CD1c-positive myeloid dendritic cell (primary cell): ENCODE results near the gene GSAP.

Experiments used
- DNase-seq: peaks from one replicate; pipeline ENCODE4 v3.0.0-alpha.2; 2016; ENCODE audit errors: extremely low spot score

Gene GSAP

DNA sequence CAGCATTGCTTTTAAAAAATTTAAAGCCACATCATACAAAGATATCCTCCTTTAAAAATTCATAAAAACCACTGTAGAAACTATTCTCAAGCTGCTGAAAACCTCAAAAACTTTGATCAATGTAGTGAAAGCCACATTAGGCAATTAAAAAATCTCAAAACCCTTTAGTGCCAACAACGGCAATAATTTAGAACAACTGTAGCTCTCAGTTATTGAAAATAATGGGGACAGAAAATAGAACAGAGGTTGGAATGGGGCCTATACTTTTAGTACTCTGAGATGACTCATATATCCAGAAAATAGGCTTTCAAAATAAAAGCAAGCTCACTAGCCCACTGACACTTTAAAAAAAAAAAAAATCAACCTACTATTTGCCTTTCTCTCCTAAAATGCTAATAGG lies 87.5 kb downstream of the GSAP start:
- DNase-seq = no peak

GRCh38 chr7:77327932-77328628 lies 88.1 kb downstream of the GSAP start:
- DNase-seq = no peak

DNA sequence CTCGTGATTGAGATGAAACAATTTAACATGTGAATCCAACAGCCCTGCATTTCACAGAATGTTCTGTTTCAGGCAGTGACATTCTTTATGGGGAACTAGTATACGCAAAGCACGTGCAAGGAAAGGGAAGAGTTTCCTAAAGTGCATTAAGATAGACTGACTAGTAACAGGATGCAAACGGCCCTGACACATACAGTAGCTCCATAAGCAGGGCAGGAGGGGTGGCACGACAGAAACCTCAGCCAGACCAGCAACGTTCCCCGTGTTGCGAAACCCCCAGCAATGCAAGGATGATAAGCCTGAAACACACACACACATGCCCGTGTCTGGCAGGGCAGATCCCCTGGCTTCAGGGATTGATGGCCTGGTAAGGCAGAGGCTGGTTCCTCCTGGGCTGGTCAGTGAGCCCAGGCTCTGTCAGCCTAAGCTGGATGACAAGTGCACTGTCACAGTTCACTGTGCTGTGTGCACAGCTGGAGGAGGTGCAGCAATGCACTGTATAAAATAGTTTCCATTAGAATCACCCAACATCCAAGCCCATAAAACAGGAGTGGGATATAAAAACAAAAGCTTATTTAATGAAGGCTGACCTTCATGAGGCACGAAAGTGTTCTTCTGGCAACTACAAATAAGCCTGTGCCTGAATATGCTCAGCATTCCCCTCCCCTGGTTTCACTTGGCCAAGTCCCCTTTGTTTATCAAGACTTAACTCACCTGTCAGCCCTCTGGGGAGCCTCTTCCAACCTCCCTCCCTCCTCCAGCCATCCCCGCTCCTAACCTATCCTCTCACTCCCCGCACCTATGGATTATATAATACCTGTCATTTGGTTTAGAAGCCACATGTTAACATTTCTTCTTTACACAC lies 88.8 kb downstream of the GSAP start:
- peak; percentile 76 for DNase-seq

DNA sequence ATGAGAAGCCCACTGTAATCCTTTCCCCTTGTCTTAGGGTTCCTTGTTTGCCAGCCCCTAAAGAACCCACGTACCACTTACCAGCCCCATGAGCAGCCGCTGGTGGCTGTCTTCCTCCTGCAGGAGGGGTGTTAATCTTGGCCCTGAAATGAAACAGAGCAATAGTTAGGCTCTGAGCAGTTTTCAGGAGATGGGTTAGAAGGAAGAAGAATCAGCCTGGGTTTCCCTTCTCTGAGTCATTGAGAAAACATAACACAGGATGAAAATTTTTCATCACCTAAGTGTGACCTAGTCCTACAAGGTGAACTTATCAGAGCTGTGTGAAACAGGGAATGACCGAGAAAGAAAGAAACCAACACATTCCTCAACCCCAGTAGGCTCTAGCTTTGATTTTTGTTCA lies 90.0 kb downstream of the GSAP start:
- no peak for DNase-seq

GRCh38 chr7:77321300-77321699 lies 94.8 kb downstream of the GSAP start:
- no peak for DNase-seq

DNA sequence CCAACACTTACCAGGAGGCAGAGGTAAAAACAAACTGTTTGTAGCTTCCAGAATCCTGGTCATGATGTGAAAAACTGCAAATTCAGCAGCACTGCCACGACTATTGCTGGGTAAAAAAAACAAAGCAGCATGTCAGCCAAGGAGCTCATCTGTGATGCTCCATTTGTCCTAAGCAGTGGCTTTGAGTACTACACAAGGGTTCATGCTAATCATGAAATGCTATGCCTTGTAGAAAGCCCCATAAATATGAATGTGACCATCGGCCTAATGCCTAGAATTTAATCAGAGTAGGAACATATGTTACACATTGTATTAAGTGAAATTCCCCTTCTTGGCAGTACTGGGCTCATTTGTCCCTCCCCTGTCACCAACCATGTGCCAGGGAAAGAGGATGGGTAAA lies 95.4 kb downstream of the GSAP start:
- DNase-seq = no peak

DNA sequence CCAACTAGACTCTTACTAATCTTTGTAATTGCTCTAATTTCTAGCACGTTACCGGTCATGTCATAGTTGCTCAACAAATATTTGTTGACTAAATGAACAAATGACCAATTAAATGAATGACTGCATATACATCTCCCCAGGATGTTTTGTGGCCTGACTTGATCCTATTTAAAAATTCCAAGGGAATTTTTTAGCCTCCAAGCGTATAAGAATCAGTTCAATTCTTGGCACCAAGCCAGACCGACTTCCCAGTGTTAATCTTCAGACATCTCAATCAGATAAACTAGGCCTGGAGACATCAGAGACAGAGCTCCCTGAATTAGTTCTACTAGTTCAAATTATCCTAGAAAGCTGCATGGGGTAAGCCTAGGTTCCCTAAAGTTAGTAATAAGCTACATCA lies 96.0 kb downstream of the GSAP start:
- DNase-seq = no peak

GRCh38 chr7:77318019-77318418 lies 98.1 kb downstream of the GSAP start:
- no peak for DNase-seq

DNA sequence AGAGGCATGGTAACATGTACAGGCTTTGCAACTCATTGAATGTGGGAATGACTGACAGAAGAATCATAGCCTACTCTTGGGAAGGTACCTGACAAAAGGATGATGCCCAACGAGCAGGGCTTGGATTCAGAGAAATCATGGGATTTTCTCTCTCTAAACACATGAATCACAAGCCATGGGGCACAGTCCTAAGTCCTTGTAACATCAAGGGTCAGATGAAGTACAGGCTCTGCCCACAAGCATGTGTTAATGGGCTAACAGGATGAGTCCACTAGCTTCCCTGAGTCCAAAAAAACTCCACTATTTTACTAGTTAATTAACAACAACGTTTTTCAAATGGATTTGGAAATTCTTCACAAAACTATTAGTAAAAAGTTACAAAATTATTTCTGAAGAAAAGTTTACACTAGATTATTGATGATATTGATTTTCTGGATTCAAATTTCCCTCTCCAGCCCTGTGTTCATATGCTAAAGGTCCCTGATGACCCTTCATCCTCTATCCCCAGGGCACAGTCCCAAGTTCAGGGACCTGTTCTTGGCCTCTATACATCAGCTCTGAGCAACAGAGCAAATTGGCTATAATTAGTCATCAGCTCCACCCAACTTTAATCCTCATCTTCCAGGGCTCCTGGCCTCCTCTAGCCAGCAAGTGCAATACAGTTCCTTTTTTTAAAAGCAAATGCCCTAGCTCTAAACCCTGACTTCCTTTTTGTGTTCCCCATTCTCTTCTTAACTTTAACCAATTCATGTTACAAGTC lies 99.8 kb downstream of the GSAP start:
- peak; percentile 42 for DNase-seq

GRCh38 chr7:77315182-77315591 lies 101.0 kb downstream of the GSAP start:
- no peak for DNase-seq

- no peak for DNase-seq
Observed at GRCh38 chr7:77313876-77314480, 102.2 kb downstream of the GSAP start.

- DNase-seq = no peak
Observed at GRCh38 chr7:77313085-77313484, 103.1 kb downstream of the GSAP start.

DNA sequence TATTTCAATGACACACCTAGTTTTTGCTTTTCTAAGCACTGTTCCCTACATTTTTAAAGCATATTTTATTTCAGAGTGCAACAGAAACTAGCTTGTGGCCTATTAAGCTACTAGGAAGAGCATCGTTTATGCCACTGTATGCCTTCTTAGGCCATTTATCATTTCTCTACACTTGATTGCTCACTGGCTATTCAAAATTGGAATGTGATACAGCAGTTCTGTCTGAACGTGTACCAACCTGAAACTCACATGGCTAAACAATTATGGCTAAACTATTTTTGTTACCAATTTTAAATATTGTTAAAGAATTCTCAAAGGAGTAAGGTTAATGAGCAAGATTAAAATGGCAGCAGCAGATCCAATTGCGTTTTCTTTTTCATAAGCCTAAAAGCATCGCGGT lies 105.2 kb downstream of the GSAP start:
- no peak for DNase-seq

DNA sequence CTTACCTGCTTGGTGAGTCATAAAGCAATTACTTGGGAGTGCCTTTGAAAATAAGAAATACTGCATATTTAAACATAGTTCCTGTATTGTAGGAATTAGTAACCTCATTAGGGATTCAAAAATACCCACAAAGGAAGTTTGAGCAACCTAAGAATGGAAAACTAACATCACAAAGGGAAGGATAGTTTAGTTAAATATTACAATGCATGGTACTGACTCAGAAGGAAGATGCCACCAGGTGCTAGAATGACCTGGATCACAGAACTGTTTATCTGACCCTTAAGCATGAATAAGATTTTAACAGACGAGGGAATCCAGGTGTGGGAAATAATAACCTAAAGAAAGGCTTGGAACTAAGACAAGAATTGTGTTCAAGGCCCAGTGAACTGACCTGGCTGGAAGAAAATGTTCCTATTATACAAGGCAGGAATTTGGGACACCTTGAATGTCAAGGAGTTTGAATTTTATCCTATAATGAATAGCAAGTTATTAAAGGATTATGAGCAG lies 106.4 kb downstream of the GSAP start:
- no peak for DNase-seq

- DNase-seq = no peak
Observed at GRCh38 chr7:77308792-77309191, 107.4 kb downstream of the GSAP start.

- DNase-seq = no peak
Observed at GRCh38 chr7:77306231-77307067, 109.7 kb downstream of the GSAP start.

GRCh38 chr7:77295549-77295948 lies 120.6 kb downstream of the GSAP start:
- DNase-seq = no peak

DNA sequence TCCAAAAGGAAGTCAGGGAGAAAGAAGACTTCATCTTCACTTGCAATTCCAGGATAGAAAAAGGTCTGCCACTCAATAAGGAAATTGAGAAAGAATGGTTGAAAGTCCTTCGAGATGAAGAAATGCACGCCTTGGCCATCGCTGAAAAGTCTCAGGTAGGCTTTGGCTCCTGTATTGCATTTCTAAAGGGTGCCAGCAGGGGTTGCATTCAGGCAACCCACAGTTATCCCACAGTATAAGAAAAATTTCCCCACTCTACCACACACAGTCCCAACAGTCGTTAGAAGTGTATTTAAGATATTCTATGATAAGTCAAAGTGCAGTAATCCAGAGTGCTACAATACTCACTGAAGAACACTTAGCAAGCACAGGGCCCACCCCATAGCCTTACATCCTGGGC lies 123.1 kb downstream of the GSAP start:
- DNase-seq = no peak

- DNase-seq = no peak
Observed at GRCh38 chr7:77290425-77290824, 125.7 kb downstream of the GSAP start.

DNA sequence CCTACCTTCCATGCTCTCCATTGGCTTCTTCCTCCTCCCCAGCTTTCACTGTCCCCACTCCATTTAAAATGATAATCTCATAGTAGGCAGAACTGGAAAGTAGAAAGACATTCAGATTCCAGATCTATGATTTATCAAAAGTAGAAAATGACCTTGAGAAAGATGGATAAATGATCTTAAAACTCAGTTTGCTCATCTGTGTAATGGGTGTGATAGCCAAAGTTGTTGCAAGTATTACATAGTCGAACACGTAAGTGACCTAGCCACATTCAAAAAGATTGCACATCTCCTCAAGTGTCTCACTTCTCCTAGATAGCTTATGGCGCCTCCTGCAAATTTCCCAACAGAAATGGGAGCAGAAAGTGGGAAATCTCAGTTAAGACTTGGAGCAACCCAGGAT lies 126.8 kb downstream of the GSAP start:
- DNase-seq = no peak
